ENCODE results near the gene MGAM2. TPM values are rescaled to one million over a fixed set of nuclear protein-coding genes. Genes with fewer than 3 reads are reported as not detected.

MGAM2 gene
- total RNA-seq, 2 experiments from 2014 or later, result not detected

DNA sequence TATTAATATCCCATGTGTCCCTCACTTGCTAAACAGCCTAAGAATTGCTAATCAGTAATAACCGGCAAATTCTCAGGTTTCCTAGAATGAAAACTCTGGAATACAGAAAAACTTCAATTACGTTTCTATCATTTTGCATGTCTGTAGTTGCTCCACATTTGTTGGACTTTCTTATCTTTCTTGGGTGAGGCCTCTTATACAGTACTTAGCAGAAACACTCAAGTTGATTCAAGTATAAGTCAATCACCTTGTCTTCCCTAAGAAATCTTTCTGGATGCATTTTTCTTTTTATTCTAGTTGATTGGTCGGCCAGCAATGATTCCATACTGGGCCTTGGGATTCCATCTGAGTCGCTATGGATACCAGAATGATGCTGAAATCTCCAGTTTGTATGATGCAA is 61.4 kb downstream of the MGAM2 start:
- no peak overlapping the region for H3K4me3 Mint-ChIP-seq
- peaks cover 8% of the 10 kb centered on the region for H3K27me3 Mint-ChIP-seq
- no peak for ATAC-seq
- no peak overlapping the region for H3K27ac Mint-ChIP-seq
- DNase-seq, result no peak
- no peaks in the 10 kb centered on the region for H3K36me3 Mint-ChIP-seq
- H3K9me3 Mint-ChIP-seq (ENCODE audit: low read depth), result no peaks in the 10 kb centered on the region
- H3K4me1 Mint-ChIP-seq, result peaks cover 2% of the 10 kb centered on the region
- CTCF ChIA-PET, result no interaction called here

DNA sequence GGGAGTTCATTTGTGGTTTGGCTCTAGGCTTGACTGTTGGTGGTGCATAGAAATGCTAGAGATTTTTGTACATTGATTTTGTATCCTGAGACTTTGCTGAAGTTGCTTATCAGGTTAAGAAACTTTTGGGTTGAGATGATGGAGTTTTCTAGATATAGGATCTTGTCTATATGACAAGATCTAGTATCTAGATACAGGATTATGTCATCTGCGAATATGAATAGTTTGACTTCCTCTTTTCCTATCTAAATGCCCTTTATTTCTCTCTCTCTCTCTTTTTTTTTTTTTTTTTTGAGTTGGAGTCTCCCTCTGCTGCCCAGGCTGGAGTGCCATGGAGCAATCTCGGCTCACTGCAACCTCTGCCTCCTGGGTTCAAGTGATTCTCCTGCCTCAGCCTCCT is 62.9 kb downstream of the MGAM2 start:
- no peak overlapping the region for H3K27ac Mint-ChIP-seq
- H3K4me1 Mint-ChIP-seq, result peaks cover 6% of the 10 kb centered on the region
- CTCF ChIA-PET, result no interaction called here
- DNase-seq (no peak), ATAC-seq (no peak)
- H3K36me3 Mint-ChIP-seq, result no peaks in the 10 kb centered on the region
- no peak overlapping the region for H3K4me3 Mint-ChIP-seq
- peaks cover 10% of the 10 kb centered on the region for H3K27me3 Mint-ChIP-seq
- no peaks in the 10 kb centered on the region for H3K9me3 Mint-ChIP-seq (ENCODE audit: low read depth)

DNA sequence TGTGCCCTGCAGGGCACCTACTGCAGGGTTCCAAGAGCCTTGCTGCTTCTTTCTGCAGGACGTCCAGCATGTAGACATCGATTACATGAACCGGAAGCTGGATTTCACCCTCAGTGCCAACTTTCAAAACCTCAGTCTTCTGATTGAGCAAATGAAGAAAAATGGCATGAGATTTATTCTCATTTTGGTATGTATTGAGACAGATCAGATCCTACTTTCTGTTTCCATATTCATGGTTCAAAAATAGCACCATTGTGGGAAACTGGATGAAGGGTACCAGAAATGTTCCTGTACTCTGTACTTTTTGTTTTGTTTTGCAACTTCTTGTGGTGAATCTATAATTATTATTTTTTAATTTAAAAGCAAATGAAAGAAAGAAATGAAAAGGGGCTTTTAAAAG is 64.1 kb downstream of the MGAM2 start:
- DNase-seq, result no peak
- CTCF ChIA-PET, result no interaction called here
- peaks cover 18% of the 10 kb centered on the region for H3K27me3 Mint-ChIP-seq
- H3K4me1 Mint-ChIP-seq, result peaks cover 6% of the 10 kb centered on the region
- no peaks in the 10 kb centered on the region for H3K36me3 Mint-ChIP-seq
- ATAC-seq, result no peak
- H3K4me3 Mint-ChIP-seq, result no peak overlapping the region
- no peaks in the 10 kb centered on the region for H3K9me3 Mint-ChIP-seq (ENCODE audit: low read depth)
- H3K27ac Mint-ChIP-seq, result no peak overlapping the region

DNA sequence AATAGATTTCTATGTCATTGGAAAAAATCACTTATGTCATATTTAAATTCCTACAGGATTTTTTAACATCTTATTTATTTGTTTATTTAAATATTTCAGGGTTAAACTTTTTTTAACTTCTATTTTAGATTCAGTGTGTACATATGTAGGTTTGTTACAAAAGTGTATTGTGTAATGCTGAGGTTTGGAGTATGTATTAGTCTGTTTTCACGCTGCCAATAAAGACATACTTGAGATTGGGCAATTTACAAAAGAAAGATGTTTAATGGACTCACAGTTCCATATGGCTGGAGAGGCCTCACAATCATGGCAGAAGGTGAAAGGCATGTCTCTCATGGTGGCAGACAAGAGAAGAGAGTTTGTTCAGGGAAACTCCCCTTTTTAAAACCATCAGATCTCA is 65.4 kb downstream of the MGAM2 start:
- DNase-seq (no peak), ATAC-seq (no peak)
- CTCF ChIA-PET, result no interaction called here
- no peak overlapping the region for H3K27ac Mint-ChIP-seq
- no peaks in the 10 kb centered on the region for H3K36me3 Mint-ChIP-seq
- H3K9me3 Mint-ChIP-seq (ENCODE audit: low read depth), result no peaks in the 10 kb centered on the region
- no peak overlapping the region for H3K4me3 Mint-ChIP-seq
- peaks cover 6% of the 10 kb centered on the region for H3K4me1 Mint-ChIP-seq
- peaks cover 24% of the 10 kb centered on the region for H3K27me3 Mint-ChIP-seq

DNA sequence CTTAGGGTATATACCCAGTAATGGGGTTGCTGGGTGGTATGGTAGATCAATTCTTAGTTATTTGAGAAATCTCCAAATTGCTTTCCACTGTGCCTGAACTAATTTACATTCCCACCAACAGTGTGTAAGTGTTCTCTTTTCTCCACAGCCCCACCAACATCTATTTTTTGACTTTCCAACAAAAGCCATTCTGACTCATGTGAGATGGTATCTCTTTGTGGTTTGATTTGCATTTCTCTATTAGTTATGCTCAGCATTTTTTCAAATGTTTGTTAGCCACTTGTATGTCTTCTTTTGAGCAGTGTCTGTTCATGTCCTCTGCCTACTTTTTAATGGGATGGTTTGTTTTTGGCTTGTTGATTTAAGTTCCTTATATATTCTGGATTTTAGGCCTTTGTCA is 66.4 kb downstream of the MGAM2 start:
- no peak overlapping the region for H3K4me3 Mint-ChIP-seq
- peaks cover 6% of the 10 kb centered on the region for H3K4me1 Mint-ChIP-seq
- no peaks in the 10 kb centered on the region for H3K9me3 Mint-ChIP-seq (ENCODE audit: low read depth)
- DNase-seq (no peak), ATAC-seq (no peak)
- CTCF ChIA-PET, result no interaction called here
- no peak overlapping the region for H3K27ac Mint-ChIP-seq
- H3K27me3 Mint-ChIP-seq, result peaks cover 25% of the 10 kb centered on the region
- H3K36me3 Mint-ChIP-seq, result no peaks in the 10 kb centered on the region

DNA sequence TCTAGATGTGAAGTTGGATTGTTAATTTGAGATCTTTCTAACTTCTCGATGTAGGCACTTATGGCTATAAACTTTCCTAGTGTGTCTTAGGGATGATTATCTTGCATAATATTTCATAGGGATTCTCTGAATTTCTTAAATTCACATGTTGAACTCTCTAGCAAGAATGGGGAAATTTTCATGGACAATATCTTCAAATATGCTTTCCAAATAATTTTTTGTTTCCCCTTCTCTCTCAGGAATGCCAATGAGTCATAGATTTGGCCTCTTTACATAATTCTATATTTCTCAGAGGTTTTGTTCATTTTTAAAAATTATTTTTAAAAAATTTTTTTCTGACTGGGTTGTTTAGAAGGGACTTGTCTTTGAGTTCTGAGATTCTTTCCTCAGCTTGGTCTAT is 68.9 kb downstream of the MGAM2 start:
- Mint-ChIP-seq H3K4me1 (peaks cover 6% of the 10 kb centered on the region), H3K27me3 (peaks cover 32% of the 10 kb centered on the region), H3K36me3 (no peaks in the 10 kb centered on the region), H3K4me3 (no peak overlapping the region), H3K9me3 (ENCODE audit: low read depth) (no peaks in the 10 kb centered on the region), H3K27ac (no peak overlapping the region)
- no peak for ATAC-seq
- CTCF ChIA-PET, result no interaction called here
- no peak for DNase-seq

DNA sequence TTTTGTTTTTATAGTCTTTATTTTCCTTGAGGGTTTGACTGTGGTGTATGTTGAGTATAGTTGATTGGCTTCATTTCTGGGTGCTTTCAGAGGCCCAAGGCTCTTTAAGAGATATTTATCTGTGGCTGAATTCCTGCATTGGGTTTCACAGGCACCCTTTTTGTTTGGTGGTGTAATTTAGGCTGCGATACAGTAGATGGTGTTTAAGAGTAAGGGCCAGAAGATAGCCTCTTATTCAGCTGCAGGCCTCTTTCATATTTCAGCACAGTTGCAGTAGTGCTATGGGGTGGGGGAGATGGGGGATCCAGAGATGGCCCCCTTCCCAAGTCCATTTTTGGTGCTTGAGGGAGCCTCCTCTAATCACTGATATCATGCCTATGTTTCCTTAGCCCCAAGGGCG is 69.7 kb downstream of the MGAM2 start:
- H3K4me1 Mint-ChIP-seq, result peaks cover 6% of the 10 kb centered on the region
- H3K9me3 Mint-ChIP-seq (ENCODE audit: low read depth), result no peaks in the 10 kb centered on the region
- CTCF ChIA-PET, result no interaction called here
- H3K27me3 Mint-ChIP-seq, result peaks cover 30% of the 10 kb centered on the region
- DNase-seq (no peak), ATAC-seq (no peak)
- H3K4me3 Mint-ChIP-seq, result no peak overlapping the region
- H3K36me3 Mint-ChIP-seq, result no peaks in the 10 kb centered on the region
- no peak overlapping the region for H3K27ac Mint-ChIP-seq

DNA sequence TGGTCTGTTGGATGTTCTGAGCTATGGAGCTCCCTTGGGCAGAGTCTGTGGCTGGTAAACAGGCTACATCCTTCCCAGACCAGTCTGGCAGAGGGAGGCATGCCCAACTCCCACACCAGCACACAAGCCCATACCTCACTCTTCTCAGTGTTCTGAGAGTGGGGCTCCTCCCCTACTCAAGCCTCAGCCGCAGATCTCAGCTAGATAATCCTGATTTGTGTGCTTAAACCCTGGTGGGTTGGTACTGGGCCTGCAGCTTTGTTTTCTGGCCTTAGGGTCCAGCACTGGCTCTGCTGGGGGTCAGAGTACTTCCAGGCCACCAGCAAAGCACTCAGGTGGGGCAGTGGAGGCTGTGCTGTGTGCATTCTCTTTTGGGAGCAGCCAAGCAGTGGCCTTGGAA is 70.4 kb downstream of the MGAM2 start:
- DNase-seq (no peak), ATAC-seq (no peak)
- no peak overlapping the region for H3K4me3 Mint-ChIP-seq
- peaks cover 6% of the 10 kb centered on the region for H3K4me1 Mint-ChIP-seq
- CTCF ChIA-PET, result no interaction called here
- H3K9me3 Mint-ChIP-seq (ENCODE audit: low read depth), result no peaks in the 10 kb centered on the region
- H3K36me3 Mint-ChIP-seq, result no peaks in the 10 kb centered on the region
- H3K27ac Mint-ChIP-seq, result no peak overlapping the region
- H3K27me3 Mint-ChIP-seq, result peaks cover 31% of the 10 kb centered on the region

DNA sequence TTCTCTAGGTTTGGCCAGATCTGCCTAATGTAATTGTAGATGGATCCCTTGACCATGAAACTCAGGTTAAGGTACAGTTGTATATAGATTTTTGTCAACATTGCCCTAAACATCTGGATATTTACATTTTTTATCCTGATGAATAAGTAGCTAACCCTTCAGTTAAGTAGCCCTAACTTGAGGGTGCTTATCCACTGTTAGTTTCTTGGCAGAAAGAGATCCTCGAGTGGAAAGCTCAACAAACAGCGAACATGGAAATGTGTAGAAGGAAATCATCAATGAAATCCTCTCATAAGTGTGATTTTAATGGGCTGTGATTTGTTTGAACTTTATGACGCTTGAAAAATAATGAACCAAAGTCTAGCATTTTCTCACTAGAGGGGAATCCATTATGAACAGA is 73.6 kb downstream of the MGAM2 start:
- H3K9me3 Mint-ChIP-seq (ENCODE audit: low read depth), result no peaks in the 10 kb centered on the region
- H3K27me3 Mint-ChIP-seq, result peaks cover 28% of the 10 kb centered on the region
- no peaks in the 10 kb centered on the region for H3K36me3 Mint-ChIP-seq
- no peak overlapping the region for H3K27ac Mint-ChIP-seq
- ATAC-seq (no peak), DNase-seq (no peak)
- CTCF ChIA-PET, result interaction anchor here (2.3 kb wide), 1 partner anchor 209 kb away, joined by 6 read pairs; no protein-coding TSS in a partner anchor
- H3K4me3 Mint-ChIP-seq, result no peak overlapping the region
- H3K4me1 Mint-ChIP-seq, result peaks cover 11% of the 10 kb centered on the region

DNA sequence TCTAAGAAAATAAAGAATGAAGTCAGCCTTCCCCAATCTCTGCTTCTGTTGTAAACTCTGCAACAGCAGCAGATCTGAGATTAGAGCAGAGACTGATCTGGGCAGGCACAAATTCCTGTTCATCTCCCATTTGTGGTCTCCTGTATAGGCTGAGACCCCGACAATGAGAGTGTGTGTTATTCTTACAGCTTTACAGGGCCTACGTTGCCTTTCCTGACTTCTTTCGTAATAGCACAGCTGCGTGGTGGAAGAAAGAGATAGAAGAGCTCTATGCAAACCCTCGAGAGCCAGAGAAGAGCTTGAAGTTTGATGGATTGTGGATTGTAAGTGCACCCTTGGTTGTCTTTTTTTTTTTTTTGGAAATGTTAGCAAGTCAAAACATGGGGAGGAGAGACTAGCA is 74.3 kb downstream of the MGAM2 start:
- Mint-ChIP-seq H3K4me1 (peaks cover 11% of the 10 kb centered on the region), H3K36me3 (no peaks in the 10 kb centered on the region), H3K4me3 (no peak overlapping the region), H3K27me3 (peaks cover 24% of the 10 kb centered on the region), H3K27ac (no peak overlapping the region), H3K9me3 (ENCODE audit: low read depth) (no peaks in the 10 kb centered on the region)
- no peak for ATAC-seq
- no peak for DNase-seq
- CTCF ChIA-PET, result interaction anchor here (2.3 kb wide), 1 partner anchor 210 kb away, joined by 6 read pairs; no protein-coding TSS in a partner anchor

DNA sequence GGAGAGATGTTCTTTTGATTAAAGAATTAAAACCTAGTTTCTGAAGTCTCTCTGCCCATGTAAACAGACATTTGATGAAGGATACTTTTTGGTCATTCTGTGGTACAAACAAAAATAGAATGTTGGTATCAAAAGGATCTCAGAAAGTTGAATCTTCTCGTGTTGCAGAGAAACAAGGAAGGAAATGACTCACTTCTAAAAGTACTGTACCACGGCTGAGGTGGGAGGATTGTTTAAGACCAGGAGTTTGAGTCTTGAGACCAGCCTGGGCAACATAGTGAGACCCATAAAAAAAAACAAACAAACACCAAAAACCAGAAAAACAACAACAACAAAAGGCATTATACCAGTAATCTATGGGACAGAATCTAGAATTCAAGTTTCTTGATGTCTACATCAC is 76.6 kb downstream of the MGAM2 start:
- ATAC-seq (peak; percentile 33), DNase-seq (no peak)
- Mint-ChIP-seq H3K27ac (no peak overlapping the region), H3K4me1 (peaks cover 11% of the 10 kb centered on the region), H3K4me3 (no peak overlapping the region), H3K27me3 (peaks cover 25% of the 10 kb centered on the region), H3K36me3 (no peaks in the 10 kb centered on the region), H3K9me3 (ENCODE audit: low read depth) (no peaks in the 10 kb centered on the region)
- CTCF ChIA-PET, result no interaction called here

DNA sequence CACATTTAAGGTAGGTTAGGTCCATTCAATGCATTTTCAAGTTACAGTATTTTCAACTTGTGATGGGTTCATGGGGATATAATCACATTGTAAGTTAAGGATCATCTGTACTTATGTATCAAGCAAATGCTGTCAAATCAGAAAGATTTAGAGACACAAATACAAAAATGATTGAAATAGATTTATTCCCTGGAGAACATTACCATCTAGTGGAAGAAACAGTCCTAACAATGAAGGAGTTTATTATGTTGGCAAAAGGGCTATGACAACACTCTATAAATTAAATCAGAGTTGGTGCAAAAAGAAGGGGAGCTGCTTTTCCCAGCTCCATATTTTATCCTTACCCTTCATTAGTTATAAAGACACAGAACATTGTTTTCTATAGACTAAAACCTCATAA is 77.3 kb downstream of the MGAM2 start:
- H3K4me3 Mint-ChIP-seq, result no peak overlapping the region
- CTCF ChIA-PET, result no interaction called here
- H3K27me3 Mint-ChIP-seq, result peaks cover 29% of the 10 kb centered on the region
- DNase-seq (no peak), ATAC-seq (no peak)
- no peaks in the 10 kb centered on the region for H3K36me3 Mint-ChIP-seq
- no peaks in the 10 kb centered on the region for H3K9me3 Mint-ChIP-seq (ENCODE audit: low read depth)
- peaks cover 11% of the 10 kb centered on the region for H3K4me1 Mint-ChIP-seq
- H3K27ac Mint-ChIP-seq, result no peak overlapping the region

DNA sequence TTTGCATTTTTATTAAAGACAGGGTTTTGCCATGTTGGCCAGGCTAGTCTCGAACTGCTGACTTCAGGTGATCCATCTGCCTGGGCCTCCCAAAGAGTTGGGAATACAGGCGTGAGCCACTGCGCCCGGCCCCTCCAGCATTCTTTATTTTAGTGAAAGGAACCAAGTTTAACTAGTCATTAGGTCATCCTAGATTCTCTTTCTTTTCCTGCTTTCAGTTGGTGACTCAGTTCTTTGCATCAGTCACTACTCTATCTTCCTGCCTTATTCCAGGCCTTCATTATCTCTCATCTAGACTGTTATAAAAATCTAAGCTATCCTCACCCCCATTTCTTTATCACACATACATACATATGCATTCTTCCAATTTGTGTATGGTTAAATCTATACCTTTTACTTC is 82.7 kb downstream of the MGAM2 start:
- Mint-ChIP-seq H3K9me3 (ENCODE audit: low read depth) (no peaks in the 10 kb centered on the region), H3K4me1 (no peaks in the 10 kb centered on the region), H3K4me3 (no peak overlapping the region), H3K27ac (no peak overlapping the region), H3K27me3 (peaks cover 27% of the 10 kb centered on the region), H3K36me3 (no peaks in the 10 kb centered on the region)
- CTCF ChIA-PET, result no interaction called here
- no peak for DNase-seq
- no peak for ATAC-seq

DNA sequence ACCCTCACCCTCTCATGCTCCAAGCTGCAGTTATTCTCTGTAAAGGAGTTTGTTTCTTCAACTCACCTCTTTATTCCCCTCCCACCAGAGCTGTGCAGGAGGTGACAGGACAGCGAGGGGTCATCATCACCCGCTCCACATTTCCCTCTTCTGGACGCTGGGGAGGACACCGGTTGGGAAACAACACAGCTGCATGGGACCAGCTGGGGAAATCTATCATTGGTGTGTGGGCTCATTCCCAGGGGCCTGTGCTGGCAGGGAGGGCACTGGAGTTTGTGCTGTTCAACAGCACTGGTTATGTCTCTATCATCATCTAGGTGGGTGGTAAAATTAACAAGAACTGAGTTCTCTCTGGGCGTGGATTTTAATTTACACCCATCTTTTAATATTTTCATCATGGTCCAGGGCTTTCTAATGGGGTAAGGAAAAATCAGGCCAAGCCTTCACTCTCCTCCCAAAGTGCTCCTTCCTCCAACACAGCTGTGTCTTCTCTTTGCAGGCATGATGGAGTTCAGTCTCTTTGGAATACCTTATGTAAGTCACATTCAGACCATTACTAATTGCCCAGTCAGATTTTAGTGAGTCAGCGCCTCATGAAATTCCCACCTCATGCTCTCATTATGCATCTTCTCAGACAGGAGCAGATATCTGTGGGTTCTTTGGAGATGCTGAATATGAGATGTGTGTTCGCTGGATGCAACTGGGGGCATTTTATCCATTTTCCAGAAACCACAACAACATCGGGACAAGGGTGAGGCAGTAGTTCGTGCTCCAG is 84.7 kb downstream of the MGAM2 start:
- ATAC-seq (no peak), DNase-seq (no peak)
- no peak overlapping the region for H3K27ac Mint-ChIP-seq
- CTCF ChIA-PET, result no interaction called here
- H3K9me3 Mint-ChIP-seq (ENCODE audit: low read depth), result no peaks in the 10 kb centered on the region
- no peaks in the 10 kb centered on the region for H3K36me3 Mint-ChIP-seq
- H3K4me1 Mint-ChIP-seq, result no peaks in the 10 kb centered on the region
- H3K4me3 Mint-ChIP-seq, result no peak overlapping the region
- peaks cover 27% of the 10 kb centered on the region for H3K27me3 Mint-ChIP-seq

DNA sequence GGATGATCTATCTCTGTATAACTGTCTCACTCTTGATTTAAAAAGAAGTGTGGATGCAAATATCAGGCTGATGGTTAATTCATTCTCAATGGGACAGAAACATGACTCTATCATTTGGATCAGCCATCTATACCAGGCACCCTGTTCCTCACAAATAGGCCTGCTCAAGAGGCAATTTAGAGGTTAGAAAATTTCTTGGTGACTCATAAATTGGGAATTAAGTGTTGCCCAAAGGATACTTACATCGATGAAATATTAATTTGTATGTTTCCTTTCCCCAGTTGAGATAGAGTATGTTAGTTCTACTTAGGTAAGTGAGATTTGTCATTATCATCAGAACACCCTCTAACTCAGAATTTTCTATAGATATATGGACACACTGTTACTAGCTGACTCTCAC is 88.7 kb downstream of the MGAM2 start:
- CTCF ChIA-PET, result no interaction called here
- no peak overlapping the region for H3K4me3 Mint-ChIP-seq
- H3K27ac Mint-ChIP-seq, result no peak overlapping the region
- no peaks in the 10 kb centered on the region for H3K36me3 Mint-ChIP-seq
- H3K27me3 Mint-ChIP-seq, result peaks cover 24% of the 10 kb centered on the region
- no peak for ATAC-seq
- no peaks in the 10 kb centered on the region for H3K4me1 Mint-ChIP-seq
- DNase-seq, result no peak
- no peaks in the 10 kb centered on the region for H3K9me3 Mint-ChIP-seq (ENCODE audit: low read depth)
